SIG-M5 treated with dmso at 0.1 percent for 504 hours (cell line): Measurements from ENCODE around the gene RNF169.
"Not testable (repeated sequence)": the region's sequence is repeated elsewhere in the genome, so short reads cannot be mapped to it uniquely, and the experiment has no call there.

Source experiments
- DNase-seq: peaks from one replicate; lab custom pipeline; 2025; ENCODE audit not compliant: unreplicated experiment; lab: John Stamatoyannopoulos, UW

The RNF169 gene

GRCh38 chr11:74818283-74818946 lies 69.8 kb downstream of the RNF169 start:
- DNase-seq: no peak

DNA sequence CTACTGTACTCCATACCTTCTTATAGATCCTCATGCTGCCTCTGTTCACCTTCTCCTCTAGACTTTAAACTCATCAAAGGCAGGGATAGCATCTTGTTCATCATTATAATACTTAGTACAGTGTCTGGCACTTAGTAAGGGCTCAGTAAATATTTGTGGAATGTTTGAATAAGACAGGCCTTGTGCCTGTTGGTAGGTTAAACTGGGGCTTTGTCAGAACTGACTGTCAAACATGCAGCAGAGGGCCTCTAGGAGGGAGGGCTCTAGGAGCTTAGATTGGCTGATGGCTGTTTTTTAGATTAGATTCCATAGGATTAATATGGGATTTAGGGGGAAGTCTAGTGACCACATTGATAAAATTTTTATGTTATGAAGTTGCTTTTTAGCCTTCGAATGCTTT lies 70.8 kb downstream of the RNF169 start:
- no peak for DNase-seq

DNA sequence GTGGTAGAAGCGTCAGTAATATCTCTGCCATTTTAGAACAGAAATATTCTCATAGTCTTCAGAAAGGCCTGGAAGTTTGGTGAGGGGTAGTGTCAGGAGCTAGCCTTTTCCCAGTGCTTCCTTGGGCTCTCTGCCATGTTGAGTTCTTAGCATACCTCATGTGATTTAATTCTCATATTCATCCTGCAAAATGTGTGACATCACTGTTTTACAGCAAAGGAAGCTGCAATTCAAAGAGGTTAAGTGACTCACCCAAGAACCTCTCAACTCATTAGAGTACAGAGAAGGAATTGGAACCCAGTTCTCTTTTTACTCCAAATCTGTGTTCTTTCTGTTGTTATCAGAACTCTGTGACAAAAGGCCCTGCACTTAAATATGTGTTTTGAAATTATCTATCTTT lies 72.1 kb downstream of the RNF169 start:
- DNase-seq: no peak

- DNase-seq: no peak
Measured at GRCh38 chr11:74822170-74822569, 73.5 kb downstream of the RNF169 start.

DNA sequence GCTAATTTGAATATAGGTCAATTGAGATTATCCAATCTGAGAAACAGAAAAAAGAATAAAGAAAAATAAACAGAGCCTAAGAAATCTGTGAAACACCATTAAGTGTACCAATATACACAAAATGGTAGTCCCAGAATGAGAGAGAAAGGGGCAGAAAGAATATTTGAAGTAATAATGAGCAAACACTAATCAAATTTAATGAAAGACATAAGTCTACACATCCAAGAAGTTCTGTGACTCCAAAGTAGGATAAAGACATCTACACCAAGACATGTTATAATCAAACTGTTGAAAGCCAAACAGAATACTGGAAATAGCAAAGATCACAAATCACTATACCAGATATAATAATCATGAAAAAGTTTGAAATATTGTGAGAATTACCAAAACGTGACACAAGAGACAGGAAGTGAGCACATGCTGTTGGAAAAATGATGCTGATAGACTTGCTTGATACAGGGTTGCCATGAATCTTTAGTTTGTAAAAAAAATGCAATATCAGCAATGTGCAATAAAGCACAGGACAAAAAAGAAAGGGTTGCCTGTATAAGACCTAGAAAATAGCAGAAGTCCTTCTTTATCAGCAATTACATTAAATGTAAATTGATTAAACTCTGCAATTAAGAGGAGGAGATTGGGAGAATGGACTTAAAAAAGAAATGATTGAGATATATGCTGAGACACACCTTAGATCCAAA lies 75.8 kb downstream of the RNF169 start:
- DNase-seq: no peak

GRCh38 chr11:74825596-74825995 lies 76.9 kb downstream of the RNF169 start:
- not testable (repeated sequence) for DNase-seq

DNA sequence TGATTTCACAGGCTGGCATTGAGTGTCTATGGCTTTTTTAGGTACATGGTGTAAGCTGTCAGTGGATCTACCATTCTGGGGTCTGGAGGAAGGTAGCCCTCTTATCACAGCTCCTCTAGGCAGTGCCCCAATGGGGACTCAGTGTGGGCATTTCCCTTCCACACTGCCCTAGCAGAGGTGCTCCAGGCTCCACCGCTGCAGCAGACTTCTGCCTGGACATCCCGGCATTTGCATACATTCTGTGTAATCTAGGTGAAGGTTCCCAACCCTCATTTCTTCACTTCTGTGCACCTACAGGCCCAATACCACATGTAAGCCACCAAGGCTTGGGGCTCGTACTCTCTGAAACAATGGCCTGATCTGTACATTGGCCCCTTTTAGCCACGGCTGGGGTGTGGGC lies 78.3 kb downstream of the RNF169 start:
- DNase-seq: no peak

GRCh38 chr11:74837191-74837590 lies 88.5 kb downstream of the RNF169 start:
- no peak for DNase-seq

DNA sequence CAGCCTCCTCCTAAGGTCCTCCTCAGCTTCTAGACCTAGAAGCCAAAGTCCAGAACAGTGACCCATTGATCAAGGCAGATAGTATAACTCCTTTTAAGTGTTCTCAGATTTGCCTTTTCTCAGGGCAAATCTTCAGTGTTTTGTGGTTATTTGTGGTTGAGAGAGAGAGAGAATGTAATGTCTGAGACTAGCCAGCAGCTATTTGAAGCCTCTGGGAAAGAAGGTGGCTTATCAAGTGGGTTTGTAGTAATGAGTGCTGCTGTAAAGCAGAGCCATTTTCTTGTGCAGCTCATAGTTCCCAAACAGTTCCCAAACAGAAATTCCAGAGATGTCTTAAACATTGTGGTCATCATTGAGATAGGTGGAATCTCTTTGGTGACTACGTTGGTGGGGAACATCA lies 89.5 kb downstream of the RNF169 start:
- no peak for DNase-seq

- DNase-seq: no peak
Measured at GRCh38 chr11:74839446-74839845, 90.8 kb downstream of the RNF169 start.

DNA sequence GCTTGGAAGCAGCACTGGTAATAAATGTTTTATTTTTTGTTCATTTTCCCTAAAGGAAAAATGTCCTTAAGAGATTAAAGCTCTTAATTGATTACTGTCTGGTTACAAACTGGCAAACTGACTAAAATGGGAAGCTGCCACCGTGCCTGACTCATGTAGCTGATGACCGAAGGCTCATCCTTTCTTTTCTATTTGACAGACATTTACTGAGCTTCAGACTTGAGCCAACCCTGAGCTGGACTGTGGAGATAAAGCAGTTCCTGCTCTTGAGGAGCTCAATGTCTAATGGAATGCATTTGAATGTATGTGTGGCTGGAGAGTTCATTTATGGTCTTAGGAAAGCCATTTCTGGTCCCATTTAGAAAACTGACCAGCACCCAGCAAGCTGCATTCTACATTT lies 91.3 kb downstream of the RNF169 start:
- no peak for DNase-seq

- no peak for DNase-seq
Measured at GRCh38 chr11:74840486-74840885, 91.8 kb downstream of the RNF169 start.

DNA sequence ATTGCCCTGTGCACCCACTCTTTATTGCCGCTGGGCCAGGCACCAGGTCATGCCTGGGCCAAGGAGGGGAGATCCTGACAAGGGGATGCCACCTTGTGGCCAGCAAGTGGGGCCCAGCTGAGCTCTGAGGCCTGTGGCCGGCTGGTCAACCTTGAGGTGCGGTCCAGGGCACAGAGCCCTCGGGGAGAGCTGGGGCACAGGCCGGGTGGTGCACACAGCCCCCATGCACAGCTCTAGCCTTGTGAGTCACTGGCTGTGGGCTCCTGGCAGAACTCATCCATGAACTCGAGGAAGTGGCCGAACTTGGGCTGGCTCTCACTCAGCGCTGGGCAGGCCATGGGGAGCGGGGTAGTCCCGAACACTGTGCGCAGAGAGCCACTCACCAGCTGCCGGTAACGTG lies 94.3 kb downstream of the RNF169 start:
- no peak for DNase-seq

DNA sequence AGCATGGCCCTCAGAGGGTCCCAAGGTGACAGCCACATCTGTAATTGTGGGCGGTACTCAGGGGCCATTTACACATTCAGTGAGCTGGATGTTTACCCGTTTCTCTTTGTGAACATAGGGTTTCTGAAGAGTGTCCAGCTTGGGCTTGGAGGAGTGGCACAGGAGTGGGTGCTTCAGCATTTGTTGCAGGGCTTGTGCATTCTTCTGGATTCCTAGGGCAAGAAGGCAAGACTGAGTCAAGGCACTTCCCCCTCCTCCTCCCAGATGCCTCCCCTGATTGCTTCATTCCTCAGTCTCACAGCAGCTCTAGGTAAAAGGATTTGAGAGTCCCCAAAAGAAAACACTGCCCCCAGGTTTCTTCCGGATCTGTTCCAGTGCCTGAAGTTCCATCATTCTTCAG lies 95.4 kb downstream of the RNF169 start:
- no peak for DNase-seq

GRCh38 chr11:74844865-74845264 lies 96.2 kb downstream of the RNF169 start:
- no peak for DNase-seq

- no peak for DNase-seq
Measured at GRCh38 chr11:74845978-74846517, 97.4 kb downstream of the RNF169 start.

GRCh38 chr11:74846770-74847169 lies 98.1 kb downstream of the RNF169 start:
- DNase-seq: no peak

GRCh38 chr11:74847395-74847794 lies 98.7 kb downstream of the RNF169 start:
- no peak for DNase-seq

DNA sequence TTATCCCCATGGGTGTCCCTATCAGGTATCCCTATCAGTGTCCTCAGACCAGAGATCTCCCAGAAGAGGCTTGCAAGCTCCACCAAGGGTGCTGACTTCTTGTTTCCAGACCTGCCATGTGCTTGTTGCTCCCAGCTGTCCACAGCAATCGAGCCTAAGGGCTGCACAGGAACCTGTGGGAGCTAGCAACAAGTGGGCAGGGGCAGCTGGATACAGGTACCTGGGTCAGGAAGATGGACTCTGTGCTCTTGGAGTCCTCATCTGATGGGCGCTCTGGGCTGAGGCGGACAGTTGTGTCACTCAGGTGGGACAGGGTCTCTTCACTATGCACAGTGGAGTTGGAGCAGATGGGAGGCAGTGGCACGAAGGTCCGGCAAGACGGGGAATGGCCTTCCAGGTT lies 99.2 kb downstream of the RNF169 start:
- no peak for DNase-seq

DNA sequence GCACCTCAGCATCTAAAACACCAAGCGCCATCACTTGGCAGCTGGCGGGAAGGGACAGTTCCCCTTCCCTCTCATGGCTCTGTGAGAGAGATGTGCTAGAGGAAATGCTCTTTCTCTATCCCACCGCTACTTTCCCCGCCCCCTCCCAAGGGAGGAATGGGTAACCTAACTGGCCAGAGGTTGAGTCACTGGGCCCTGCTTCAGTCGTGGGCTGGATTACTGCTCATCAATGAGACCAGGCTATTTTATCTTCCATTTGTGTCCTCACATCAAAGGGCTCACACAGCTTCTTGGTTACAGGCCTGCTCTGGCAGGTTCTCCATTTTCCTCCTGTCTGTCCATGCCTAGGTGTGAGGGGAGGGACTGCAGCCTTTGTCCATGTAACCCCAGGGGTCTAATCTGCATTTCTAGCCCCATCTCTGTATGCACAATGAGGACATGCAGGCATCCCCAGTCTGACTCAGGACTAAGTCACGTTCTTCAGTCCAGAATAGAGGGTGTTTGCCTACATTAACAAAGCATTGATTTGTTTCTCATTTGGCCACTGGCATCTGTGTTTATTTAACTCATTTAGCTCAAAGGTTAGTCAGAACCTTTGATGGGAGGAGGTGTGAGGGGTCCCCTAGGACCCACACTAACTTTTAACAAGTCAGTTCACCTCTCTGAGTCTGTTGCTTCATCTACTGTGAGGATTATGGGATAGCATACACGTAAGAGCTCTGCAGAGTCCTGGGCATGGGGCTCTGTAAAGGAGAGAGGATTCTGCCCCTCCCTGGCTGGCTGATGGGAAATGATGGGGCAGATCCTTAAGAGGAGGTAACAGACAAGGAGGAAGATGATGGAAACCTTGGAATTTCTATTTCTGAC lies 101.1 kb downstream of the RNF169 start:
- DNase-seq: no peak

GRCh38 chr11:74853223-74853622 lies 104.6 kb downstream of the RNF169 start:
- DNase-seq: no peak

GRCh38 chr11:74860743-74861142 lies 112.1 kb downstream of the RNF169 start:
- no peak for DNase-seq
